HepG2 (cell line): ENCODE results near the gene CYSRT1. TPM values are rescaled to one million over a fixed set of nuclear protein-coding genes. Genes with fewer than 3 reads are reported as not detected.
A peak's percentile ranks its signal among the peaks of the same experiment; 100 is the strongest.

ENCODE experiments used
- AGO1 ChIP-seq: fragments of 200-400 bp; formaldehyde crosslinking; IDR thresholded peaks from 2 replicates; pipeline ENCODE4 v1.6.1; 2017; ENCODE audit warnings: mild to moderate bottlenecking, low read depth, low read length, moderate library complexity; ENCODE audit not compliant: poor library complexity, severe bottlenecking
- CBX1 ChIP-seq: IDR thresholded peaks from one replicate; pipeline ENCODE4 v1.6.1; 2016; ENCODE audit warnings: antibody characterized with exemption, low read depth
- CREB1 ChIP-seq, 2 experiments: fragments of 450-650 bp in 1 of 2; IDR thresholded peaks; 2 replicates each; pipeline ENCODE4 v1.6.1; 2016 to 2017; ENCODE audit warnings: control low read depth in 1 of 2, mild to moderate bottlenecking in 1 of 2, missing compliant biosample characterization in 1 of 2, missing genetic modification characterization in 1 of 2
- EED ChIP-seq: sonication (generic); formaldehyde crosslinking; IDR thresholded peaks from 2 replicates; pipeline ENCODE4 v1.5.0; 2020; ENCODE audit warnings: mild to moderate bottlenecking, missing genetic modification reagents
- FOXP1 ChIP-seq, 2 experiments: fragments of 450-650 bp in 1 of 2; IDR thresholded peaks; 2 replicates each; pipeline ENCODE4 v1.6.1; 2017 to 2018; ENCODE audit warnings: antibody characterized with exemption in 1 of 2
- HOXA3 ChIP-seq: sonication (generic); formaldehyde crosslinking; IDR thresholded peaks from 2 replicates; pipeline ENCODE4 v1.5.0; 2020; ENCODE audit warnings: missing genetic modification reagents
- MBNL3 ChIP-seq: fragments of 250-450 bp; sonication (Bioruptor Pico); conservative IDR thresholded peaks from 2 replicates; pipeline ENCODE4 v1.8.0; 2022; ENCODE audit warnings: mild to moderate bottlenecking, inconsistent platforms
- NCOA2 ChIP-seq: sonication (generic); formaldehyde crosslinking; IDR thresholded peaks from 2 replicates; pipeline ENCODE4 v1.8.0; 2022; ENCODE audit warnings: inconsistent platforms
- RBFOX2 ChIP-seq: fragments of 200-400 bp; formaldehyde crosslinking; IDR thresholded peaks from 2 replicates; pipeline ENCODE4 v1.6.1; 2017; ENCODE audit warnings: low read depth, mild to moderate bottlenecking, low read length
- RBM39 ChIP-seq: fragments of 200-400 bp; formaldehyde crosslinking; IDR thresholded peaks from one replicate; pipeline ENCODE4 v1.6.1; 2018; ENCODE audit warnings: antibody characterized with exemption, mild to moderate bottlenecking, low read depth, low read length; ENCODE audit not compliant: poor library complexity, severe bottlenecking
- YEATS4 ChIP-seq: sonication (generic); formaldehyde crosslinking; IDR thresholded peaks from 2 replicates; pipeline ENCODE4 v1.4.0; 2020; ENCODE audit warnings: missing genetic modification reagents, borderline replicate concordance
- ZFP37 ChIP-seq: sonication (generic); formaldehyde crosslinking; IDR thresholded peaks from 2 replicates; pipeline ENCODE4 v1.4.0; 2020; ENCODE audit warnings: missing genetic modification reagents, borderline replicate concordance
- ZNF326 ChIP-seq: sonication (generic); formaldehyde crosslinking; IDR thresholded peaks from 2 replicates; pipeline ENCODE4 v1.4.0; 2020; ENCODE audit warnings: missing genetic modification reagents, borderline replicate concordance
- ZNF572 ChIP-seq: sonication (generic); formaldehyde crosslinking; IDR thresholded peaks from 2 replicates; pipeline ENCODE4 v1.5.1; 2020; ENCODE audit warnings: mild to moderate bottlenecking, missing genetic modification reagents
- polyA plus RNA-seq, 8 experiments: library from polyadenylated mRNA; depleted of rRNA in 3 of 8; stranded (reverse) in 7 of 8; unstranded in 1 of 8; fragments of >200 nt; fragmentation: Illumina TruSeq in 4 of 8; extraction: Trizol in 4 of 8; gene quantifications; 2 replicates each; pipeline versions ENCODE4 v1.2.1 to v1.2.3, GENCODE V29; 2011 to 2016; ENCODE audit warnings: low read depth in 4 of 8, missing spikeins in 1 of 8, mixed read lengths in 1 of 8; ENCODE audit not compliant: insufficient read depth in 1 of 8
- total RNA-seq, 5 experiments: library from RNA; depleted of rRNA; stranded (reverse); fragments of >200 nt; fragmentation: Illumina TruSeq; extraction: Trizol; gene quantifications; 2 replicates each; pipeline ENCODE4 v1.2.3, GENCODE V29; 2016; ENCODE audit warnings: low read depth in 1 of 5
- TF ChIP-seq, protein P1 (sequence below): sonication (generic); formaldehyde crosslinking; conservative IDR thresholded peaks from 2 replicates; pipeline ENCODE4 v1.8.0; 2022; ENCODE audit warnings: missing genetic modification reagents
- TF ChIP-seq, protein P2 (sequence below): sonication (generic); formaldehyde crosslinking; IDR thresholded peaks from 2 replicates; pipeline ENCODE4 v1.8.0; 2022; ENCODE audit warnings: mild to moderate bottlenecking, missing genetic modification reagents, borderline replicate concordance
- TF ChIP-seq, protein P3 (sequence below): sonication (generic); formaldehyde crosslinking; IDR thresholded peaks from 2 replicates; pipeline ENCODE4 v1.4.0; 2020; ENCODE audit warnings: mild to moderate bottlenecking, missing genetic modification reagents
- TF ChIP-seq, protein P4 (sequence below): sonication (generic); formaldehyde crosslinking; IDR thresholded peaks from 2 replicates; pipeline ENCODE4 v1.4.0; 2020; ENCODE audit warnings: mild to moderate bottlenecking, missing genetic modification reagents, borderline replicate concordance
- TF ChIP-seq, protein P5 (sequence below): sonication (generic); formaldehyde crosslinking; IDR thresholded peaks from 2 replicates; pipeline ENCODE4 v1.4.0; 2020; ENCODE audit warnings: missing genetic modification reagents

Gene CYSRT1
- total and polyA plus RNA-seq, 2 of the 13 experiments (the other 11 are each of a cell fraction or from before 2014, with no cell fraction given), result 1.5 to 2.1 TPM

DNA sequence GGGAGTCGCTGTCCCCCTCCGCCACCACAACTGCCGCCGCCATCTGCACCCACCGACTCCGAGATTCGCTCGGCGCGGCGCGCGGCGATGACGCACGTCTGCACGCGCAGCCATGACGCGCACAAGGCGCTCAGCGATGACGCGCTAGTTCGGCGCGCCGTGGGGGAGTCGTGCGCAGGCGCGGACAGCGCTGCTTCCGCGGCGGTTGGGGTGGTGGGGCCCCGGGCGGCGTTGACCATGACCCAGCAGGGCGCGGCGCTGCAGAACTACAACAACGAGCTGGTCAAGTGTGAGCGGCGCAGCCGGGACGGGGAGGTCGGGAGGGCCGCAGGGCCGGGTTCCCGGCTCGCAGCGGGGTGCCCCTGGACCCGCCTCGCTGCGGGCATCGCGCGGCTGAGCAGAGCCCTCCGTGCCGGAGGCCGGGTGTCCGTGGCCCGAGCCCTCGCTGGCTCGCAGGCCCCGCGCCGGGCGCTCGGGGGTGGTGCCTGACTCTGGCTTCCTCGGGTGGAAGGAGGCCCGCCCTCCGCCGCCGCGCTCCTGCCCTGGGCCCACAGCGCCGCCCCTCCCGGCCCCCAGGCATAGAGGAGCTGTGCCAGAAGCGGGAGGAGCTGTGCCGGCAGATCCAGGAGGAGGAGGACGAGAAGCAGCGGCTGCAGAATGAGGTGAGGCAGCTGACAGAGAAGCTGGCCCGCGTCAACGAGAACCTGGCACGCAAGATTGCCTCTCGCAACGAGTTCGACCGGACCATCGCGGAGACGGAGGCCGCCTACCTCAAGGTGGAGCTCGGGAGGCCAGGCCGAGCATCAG, 36.3 kb upstream of the CYSRT1 start, which contains the start of the genes ANAPC2 and SSNA1 (continued):
- TF ChIP-seq RBM39 (peak; percentile 45), MBNL3 (CRISPR knock-in tag) (no peak), FOXP1 (IDR thresholded peaks at IDR 0.05) (no peak), FOXP1 (CRISPR knock-in tag; IDR thresholded peaks at IDR 0.05) (peak; percentile 30; the same call in 1 of the 2 replicates), ZFP37 (CRISPR knock-in tag) (no peak), RBFOX2 (peak; percentile 93), AGO1 (peak; percentile 29), ZNF326 (CRISPR knock-in tag) (no peak), NCOA2 (CRISPR knock-in tag) (peak; percentile 37; the same call in 1 of the 2 replicates), YEATS4 (CRISPR knock-in tag) (peak; percentile 94), EED (CRISPR knock-in tag) (no peak), ZNF572 (peak; percentile 25; the same call in 1 of the 2 replicates), HOXA3 (CRISPR knock-in tag) (peak; percentile 100), CREB1 (IDR thresholded peaks at IDR 0.05) (peak; percentile 100), CREB1 (CRISPR knock-in tag; IDR thresholded peaks at IDR 0.05) (peak; percentile 99), CBX1 (peak; percentile 80)
- TF ChIP-seq, protein P1, sequence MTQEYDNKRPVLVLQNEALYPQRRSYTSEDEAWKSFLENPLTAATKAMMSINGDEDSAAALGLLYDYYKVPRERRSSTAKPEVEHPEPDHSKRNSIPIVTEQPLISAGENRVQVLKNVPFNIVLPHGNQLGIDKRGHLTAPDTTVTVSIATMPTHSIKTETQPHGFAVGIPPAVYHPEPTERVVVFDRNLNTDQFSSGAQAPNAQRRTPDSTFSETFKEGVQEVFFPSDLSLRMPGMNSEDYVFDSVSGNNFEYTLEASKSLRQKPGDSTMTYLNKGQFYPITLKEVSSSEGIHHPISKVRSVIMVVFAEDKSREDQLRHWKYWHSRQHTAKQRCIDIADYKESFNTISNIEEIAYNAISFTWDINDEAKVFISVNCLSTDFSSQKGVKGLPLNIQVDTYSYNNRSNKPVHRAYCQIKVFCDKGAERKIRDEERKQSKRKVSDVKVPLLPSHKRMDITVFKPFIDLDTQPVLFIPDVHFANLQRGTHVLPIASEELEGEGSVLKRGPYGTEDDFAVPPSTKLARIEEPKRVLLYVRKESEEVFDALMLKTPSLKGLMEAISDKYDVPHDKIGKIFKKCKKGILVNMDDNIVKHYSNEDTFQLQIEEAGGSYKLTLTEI (CRISPR knock-in tag), result no peak
- TF ChIP-seq, protein P2, sequence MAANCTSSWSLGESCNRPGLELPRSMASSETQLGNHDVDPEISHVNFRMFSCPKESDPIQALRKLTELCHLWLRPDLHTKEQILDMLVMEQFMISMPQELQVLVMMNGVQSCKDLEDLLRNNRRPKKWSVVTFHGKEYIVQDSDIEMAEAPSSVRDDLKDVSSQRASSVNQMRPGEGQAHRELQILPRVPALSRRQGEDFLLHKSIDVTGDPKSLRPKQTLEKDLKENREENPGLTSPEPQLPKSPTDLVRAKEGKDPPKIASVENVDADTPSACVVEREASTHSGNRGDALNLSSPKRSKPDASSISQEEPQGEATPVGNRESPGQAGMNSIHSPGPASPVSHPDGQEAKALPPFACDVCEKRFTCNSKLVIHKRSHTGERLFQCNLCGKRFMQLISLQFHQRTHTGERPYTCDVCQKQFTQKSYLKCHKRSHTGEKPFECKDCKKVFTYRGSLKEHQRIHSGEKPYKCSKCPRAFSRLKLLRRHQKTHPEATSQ (CRISPR knock-in tag), result no peak
- TF ChIP-seq, protein P3, sequence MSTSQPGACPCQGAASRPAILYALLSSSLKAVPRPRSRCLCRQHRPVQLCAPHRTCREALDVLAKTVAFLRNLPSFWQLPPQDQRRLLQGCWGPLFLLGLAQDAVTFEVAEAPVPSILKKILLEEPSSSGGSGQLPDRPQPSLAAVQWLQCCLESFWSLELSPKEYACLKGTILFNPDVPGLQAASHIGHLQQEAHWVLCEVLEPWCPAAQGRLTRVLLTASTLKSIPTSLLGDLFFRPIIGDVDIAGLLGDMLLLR (CRISPR knock-in tag), result peak; percentile 67; the same call in 1 of the 2 replicates
- TF ChIP-seq, protein P4, sequence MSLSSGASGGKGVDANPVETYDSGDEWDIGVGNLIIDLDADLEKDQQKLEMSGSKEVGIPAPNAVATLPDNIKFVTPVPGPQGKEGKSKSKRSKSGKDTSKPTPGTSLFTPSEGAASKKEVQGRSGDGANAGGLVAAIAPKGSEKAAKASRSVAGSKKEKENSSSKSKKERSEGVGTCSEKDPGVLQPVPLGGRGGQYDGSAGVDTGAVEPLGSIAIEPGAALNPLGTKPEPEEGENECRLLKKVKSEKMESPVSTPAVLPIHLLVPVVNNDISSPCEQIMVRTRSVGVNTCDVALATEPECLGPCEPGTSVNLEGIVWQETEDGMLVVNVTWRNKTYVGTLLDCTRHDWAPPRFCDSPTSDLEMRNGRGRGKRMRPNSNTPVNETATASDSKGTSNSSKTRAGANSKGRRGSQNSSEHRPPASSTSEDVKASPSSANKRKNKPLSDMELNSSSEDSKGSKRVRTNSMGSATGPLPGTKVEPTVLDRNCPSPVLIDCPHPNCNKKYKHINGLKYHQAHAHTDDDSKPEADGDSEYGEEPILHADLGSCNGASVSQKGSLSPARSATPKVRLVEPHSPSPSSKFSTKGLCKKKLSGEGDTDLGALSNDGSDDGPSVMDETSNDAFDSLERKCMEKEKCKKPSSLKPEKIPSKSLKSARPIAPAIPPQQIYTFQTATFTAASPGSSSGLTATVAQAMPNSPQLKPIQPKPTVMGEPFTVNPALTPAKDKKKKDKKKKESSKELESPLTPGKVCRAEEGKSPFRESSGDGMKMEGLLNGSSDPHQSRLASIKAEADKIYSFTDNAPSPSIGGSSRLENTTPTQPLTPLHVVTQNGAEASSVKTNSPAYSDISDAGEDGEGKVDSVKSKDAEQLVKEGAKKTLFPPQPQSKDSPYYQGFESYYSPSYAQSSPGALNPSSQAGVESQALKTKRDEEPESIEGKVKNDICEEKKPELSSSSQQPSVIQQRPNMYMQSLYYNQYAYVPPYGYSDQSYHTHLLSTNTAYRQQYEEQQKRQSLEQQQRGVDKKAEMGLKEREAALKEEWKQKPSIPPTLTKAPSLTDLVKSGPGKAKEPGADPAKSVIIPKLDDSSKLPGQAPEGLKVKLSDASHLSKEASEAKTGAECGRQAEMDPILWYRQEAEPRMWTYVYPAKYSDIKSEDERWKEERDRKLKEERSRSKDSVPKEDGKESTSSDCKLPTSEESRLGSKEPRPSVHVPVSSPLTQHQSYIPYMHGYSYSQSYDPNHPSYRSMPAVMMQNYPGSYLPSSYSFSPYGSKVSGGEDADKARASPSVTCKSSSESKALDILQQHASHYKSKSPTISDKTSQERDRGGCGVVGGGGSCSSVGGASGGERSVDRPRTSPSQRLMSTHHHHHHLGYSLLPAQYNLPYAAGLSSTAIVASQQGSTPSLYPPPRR (CRISPR knock-in tag), result no peak; the same call in 1 of the 2 replicates
- TF ChIP-seq, protein P5, sequence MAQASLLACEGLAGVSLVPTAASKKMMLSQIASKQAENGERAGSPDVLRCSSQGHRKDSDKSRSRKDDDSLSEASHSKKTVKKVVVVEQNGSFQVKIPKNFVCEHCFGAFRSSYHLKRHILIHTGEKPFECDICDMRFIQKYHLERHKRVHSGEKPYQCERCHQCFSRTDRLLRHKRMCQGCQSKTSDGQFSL (CRISPR knock-in tag), result peak; percentile 99
